Measurements from ENCODE around the gene TRIM66.

TRIM66 gene

DNA sequence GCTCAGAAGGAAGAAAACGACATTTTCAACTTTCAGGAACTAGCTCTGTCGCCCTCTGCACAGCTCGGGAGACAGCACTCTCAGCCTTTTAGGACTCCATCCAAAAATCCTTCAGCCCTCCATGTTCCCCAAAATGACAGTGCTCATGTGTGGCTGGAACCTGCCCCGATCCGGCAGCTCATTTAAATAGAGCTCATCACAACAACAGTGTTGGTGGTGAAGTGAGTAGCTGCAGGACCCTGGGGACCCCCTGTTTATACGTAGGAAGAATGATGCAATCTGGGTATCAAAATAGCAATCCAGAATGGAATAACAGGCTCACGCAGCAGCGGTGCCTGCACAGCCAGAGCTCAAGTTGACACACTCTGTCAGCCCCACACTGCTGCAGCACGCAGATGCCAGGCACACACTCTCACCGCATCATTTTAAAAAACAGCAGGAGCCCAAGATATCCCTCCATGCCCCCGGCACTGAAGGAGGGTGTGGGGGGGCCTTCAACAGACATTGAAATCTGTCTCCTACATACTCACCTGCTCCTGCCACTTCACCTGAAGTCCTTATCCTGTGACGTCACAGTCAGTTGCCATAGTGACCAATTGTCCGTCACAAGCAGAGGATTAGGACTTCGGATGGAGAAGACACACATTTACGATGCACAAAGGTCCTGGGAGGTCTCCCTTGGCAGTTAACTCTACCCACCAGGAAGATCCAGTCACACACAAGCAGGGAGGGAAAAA, 24.0 kb downstream of the TRIM66 start:
- DNase-seq (ENCODE audit: low read depth), result no peak

DNA sequence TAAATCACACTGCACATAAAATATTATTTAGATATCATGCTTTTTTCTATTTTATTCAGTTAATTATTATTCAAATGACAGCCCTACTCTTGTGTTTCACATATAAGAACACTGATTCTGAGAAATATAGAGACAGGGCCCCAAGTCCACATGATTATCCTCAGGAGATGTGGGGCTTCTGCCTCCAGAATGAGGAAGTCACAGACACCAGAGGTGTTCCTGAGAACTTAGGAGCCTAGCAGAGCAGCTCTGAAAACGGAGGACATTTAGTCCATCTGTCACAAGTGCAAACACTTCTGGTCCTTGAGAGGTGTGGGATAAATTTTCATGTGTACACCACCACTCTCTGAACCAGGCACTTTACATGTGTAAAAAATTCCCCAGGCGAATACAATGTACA, 26.2 kb downstream of the TRIM66 start:
- DNase-seq (ENCODE audit: low read depth), result no peak

DNA sequence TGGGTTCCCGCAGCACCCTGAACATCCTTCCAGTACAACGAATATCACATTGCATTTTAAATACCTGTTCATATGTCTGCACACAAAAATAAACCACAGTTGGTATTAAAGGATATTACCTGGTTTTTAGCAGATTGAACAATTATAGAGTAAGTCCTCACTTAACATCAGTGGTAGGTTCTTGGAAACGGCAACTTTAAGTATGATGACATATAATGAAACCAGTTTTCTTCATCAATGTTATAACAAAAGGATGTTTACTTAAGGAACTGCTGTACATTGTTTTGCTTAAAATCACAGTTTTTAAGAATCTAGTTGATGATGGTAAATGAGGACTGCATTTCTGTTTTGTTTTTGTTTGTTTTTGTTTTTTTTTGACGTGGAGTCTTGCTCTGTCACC, 28.0 kb downstream of the TRIM66 start:
- no peak for DNase-seq (ENCODE audit: low read depth)

DNA sequence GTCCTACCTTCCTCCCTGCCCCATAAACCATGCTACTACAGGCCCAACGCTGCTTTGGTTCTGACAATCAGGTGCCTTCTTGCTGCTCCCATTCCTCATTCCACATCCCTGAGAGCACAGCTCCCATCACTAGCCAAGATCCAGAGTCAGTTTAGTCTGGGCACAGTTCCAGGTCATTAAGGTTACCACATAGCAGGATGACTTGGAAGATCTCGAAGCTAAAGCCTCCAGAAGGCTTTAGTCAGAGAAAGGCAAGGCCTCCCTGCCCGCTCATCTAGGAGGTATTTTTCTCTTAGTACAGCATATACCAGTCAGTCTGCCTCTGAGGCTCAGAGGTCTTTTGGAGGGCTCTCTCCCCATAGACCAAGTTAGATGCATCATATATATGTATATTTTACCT, 30.3 kb downstream of the TRIM66 start:
- no peak for DNase-seq (ENCODE audit: low read depth)

DNA sequence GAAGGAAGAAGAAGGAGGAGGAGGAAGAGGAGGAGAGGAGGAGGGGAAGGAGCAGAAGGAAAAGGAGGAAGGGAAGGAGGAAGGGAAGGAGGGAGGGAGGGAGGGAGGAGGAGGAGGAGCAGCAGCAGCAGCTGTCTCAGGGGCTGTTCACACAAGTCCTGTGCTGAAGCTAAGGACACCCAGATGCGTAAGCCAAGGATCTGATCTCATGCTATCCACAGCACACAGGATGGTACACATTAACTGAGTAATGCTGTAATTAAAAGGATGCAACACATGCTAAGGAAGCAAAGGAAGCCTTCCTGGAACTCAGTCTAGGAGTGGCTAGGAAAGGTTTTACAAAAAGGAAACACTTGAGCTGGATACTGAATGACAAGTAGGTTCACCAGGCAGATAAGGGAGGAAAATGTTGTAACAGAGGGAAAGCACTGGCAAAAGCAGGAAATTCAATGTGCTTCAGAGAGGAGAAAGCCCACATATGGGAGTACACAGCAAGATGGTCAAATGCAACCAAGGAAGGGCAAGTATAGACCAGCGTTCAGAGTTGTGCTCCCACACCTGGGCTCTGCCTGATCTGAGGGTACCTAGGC, 32.0 kb downstream of the TRIM66 start:
- no peak for DNase-seq (ENCODE audit: low read depth)

DNA sequence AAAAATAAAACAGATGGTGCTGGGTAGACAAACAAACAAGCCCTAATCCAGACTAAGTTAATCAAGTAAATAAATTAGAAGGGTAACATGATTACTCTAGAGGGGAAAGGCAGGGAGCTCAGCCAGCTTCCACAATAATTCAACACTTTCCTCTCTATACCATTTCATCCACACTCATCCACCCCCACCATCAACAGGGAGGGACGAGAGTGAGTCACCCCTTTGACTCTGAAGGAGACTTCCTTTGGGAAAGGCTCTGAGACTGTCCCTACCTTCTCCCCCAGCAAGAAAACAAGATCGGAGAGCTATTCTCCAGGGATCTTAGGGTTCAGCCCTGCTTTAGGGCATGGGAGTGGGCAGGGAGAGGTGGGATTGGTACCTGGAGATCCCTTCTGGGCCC, 33.1 kb downstream of the TRIM66 start:
- no peak for DNase-seq (ENCODE audit: low read depth)

DNA sequence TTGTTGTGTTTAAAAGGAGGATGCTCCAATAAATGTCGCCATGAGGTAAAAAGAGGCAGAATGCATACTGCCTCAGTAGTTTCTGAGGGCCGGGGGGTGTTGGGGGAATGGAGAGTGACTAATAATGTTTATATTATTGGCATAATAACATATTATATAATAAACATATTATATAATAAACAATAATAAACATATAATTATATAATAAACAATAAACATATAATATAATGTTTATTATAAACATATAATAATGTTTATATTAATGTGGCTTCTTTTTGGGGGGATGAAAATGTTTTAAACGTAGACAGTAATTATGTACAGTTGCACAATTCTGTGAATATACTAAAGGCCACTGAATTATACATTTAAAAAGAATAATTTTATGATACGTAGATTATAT, 35.6 kb downstream of the TRIM66 start:
- DNase-seq (ENCODE audit: low read depth), result no peak

DNA sequence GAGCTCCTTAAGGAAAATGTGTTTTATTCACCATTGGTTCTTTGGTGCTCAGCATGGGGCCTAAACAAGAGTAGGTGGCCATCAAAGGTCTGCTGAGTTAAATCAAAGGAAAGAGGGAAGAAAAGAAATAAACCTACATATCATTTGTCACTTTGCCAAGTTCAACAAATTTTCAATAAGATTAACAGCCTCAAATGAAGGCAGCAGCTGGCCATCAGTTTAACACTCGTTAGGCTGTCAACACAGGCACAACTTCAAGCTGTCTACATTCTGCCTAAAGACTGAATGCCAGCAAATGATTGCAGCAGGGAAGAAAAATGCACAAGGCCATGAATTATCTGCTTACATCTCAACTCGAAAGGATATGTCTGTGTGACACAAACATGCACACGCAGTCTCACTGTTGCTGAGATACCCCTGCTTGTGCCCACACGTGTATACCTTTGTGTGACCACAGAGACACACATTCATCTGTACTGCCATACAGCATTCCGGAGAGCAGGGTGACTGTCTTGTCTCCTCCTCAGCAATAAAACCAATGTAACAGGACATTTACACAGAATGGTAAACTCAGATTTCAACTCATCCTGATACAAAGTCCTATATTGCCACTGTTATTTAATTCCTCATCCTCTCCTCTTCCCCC, 40.1 kb downstream of the TRIM66 start:
- no peak for DNase-seq (ENCODE audit: low read depth)

DNA sequence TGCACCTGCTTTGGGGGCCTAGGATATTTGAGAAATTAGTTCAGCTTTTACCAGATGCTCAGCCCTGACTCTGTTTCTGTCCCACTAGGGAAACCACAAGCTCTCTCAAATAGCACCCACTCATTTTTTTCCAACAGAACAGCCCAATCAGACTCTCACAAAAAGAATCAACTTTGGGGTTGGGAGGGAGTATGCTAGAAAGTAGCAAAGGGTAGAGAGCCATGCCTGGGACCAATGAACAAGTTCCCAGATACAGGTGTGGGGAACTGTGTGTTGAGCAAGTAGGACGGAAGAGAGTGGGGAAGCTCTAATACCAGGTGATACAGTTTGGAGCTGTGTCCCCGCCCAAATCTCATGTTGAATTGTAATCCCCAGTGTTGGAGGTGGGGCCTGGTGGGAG, 41.1 kb downstream of the TRIM66 start:
- no peak for DNase-seq (ENCODE audit: low read depth)

DNA sequence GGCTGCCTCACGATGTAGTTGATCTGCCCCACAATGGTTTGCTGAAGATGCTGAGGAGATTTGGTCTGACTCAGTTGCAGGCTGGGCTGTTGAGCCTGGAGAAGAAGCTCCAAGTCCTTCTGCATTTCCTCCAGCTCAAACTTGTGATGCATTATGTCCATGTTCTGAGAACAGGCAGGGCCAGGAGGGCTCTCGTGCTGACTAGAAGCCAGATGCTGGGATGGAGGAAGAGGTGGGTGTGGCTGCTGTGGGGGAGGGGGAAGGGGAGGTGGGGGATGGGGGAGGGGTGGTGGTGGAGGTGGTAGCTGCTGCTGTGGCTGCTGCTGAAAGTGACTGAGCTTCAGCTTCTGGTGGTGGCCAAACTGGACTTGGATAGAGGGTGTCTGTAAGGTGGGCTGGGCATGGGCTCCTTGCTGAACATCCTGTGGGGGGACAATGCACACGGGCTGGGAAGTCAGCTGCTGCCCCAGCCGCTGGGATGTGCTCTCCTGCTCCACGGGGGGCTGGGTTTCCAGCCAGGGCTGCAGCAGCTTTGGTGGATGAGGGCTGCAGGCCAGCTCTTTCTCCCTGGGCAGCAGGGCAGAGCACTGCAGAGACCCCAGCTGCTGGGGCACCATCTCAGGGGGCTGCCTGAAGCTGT, 42.1 kb downstream of the TRIM66 start:
- DNase-seq (ENCODE audit: low read depth), result no peak

DNA sequence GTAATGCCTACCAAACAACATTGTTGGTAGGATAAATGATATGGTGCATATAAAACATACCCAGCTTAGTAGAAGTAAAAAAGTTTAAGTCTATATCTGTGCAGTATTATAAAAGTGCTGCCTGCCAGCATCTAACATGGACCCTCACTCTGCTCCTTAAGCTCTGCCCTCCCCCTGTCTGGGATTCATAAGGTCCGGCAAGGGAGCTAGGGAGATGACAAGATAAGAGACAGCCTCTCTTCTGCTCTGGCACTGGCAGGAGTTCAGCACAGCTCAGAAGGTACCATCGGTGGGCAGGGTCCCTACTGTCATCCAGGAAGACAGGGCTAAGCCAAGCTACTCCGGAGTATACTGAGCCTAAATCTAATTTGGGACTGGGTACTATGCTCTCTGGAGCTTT, 42.8 kb downstream of the TRIM66 start:
- no peak for DNase-seq (ENCODE audit: low read depth)

DNA sequence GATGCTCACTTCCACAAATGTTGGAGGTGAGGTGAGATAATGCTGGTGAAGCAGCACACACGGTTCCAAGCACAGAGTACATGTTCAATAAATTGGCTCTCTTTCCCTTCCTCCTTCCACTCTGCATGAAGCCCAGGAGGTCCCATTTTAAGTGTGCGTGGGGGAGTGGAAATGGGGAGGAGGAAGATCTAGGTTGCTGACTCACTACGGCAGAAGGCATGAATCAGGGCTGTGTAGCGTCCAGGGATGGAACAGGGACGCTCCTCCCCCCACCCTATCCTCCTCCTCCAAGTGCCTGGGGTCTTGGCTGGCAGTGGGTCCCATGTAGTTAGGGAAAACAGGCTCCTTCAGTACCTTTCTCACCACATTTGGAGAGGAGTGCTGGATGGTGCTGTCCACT, 44.2 kb downstream of the TRIM66 start:
- DNase-seq (ENCODE audit: low read depth), result no peak

DNA sequence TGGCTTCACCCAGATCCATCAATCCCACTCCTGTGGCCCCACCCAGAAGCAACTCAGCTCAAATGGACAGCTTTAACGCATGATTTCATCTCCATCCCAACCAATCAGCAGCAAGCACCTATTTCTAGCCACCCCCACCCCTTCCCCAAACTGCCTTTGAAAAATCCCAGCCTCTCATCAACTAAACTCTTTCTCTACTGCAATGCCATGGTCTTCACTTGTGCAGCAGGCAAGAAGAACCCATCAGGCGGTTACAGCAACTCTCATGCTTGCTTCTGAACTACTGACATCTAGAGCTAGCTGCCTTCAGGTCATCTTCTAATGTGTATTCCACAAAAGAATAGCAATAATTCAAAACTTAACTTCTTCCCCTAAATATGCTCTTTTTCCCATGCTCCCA, 46.3 kb downstream of the TRIM66 start:
- DNase-seq (ENCODE audit: low read depth), result no peak

DNA sequence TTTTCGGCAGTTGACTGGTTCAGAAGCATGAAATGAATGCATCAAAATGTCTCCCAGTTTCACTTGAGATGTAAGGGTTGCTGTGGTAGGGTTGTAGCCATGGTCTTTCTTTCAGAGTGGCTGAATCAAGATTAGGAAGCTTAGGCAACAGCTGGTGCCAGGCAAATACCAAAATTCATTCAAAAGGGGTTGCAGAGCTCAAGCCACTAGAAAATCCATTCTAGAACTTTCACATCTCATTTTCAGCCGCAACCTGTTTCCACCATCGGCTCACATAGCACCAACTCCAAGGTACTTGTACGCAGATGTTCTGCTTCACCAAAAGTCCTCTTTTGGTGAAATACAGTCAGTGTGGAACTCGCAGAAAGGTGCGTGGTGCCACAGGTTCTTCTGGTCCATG, 48.0 kb downstream of the TRIM66 start:
- DNase-seq (ENCODE audit: low read depth), result no peak

DNA sequence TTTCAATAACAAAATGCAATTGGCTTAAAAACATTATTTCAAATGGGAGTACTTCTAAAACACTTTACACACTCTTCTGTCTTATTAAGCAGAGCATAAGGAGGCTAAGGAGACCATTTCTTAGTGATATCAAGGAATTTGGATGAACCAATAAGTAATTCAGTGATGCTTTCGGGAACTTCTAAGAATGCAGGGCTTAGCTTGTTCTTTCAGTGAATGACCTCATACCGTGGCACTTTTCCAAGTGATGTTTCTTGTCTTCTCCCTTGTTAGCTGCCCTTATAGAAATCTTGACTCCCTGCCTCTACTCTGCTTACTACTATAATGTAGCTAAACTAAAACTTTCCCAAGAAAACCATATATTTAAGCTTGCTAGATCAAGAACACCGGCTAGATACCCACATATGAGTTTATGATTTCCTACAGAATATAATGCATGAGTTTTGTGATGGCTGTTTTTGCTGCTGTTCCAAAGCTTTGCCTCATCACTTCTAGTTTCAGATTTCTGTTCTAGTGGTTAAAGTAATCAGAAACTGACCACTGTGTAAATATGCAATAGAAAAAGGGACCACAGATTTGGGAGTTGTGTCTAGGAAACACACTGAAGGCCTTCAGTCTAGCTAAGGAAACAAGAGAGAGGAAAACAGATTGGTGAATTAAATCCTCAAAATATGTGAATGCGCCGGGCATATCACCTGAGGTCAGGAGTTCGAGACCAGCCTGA, 50.9 kb downstream of the TRIM66 start:
- no peak for DNase-seq (ENCODE audit: low read depth)

DNA sequence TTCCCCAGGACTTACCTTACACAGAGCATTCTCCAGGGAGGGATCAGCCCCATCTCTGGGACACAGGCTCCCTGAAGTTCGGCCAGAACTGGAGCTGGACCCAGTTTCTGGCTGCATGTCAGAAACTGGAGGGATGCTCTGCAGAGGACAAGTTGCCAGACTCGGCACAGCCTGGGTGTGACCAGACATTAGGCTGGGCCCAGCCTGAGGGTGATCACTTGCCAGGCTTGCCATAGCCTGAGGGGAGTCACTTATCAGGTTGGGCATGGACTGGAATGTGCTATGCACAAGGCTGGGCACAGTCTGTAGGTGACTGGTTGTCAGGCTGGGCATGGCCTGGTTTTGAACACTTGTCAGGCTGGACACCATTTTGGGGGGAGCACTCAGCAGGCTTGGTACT, 57.8 kb downstream of the TRIM66 start:
- DNase-seq (ENCODE audit: low read depth), result no peak

DNA sequence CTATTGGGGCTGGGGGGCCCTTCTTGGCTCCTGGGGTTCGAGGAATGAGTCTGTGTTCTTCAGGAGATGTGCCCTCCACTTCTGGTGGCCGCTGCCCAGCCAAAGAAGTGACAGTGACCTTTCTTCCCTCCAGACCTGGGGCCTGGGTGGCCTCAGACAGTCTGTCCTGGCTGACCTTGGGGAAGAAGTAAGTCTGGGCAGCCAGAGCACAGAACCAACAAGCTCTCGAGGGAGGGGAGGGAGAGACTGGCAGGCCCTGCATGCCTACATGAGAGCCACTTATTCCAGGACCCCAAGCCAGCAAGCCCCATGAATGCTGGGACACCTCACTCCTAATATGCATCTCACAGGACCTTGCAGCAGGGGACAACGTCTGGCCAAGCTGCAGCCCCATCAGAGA, 61.3 kb downstream of the TRIM66 start:
- no peak for DNase-seq (ENCODE audit: low read depth)

DNA sequence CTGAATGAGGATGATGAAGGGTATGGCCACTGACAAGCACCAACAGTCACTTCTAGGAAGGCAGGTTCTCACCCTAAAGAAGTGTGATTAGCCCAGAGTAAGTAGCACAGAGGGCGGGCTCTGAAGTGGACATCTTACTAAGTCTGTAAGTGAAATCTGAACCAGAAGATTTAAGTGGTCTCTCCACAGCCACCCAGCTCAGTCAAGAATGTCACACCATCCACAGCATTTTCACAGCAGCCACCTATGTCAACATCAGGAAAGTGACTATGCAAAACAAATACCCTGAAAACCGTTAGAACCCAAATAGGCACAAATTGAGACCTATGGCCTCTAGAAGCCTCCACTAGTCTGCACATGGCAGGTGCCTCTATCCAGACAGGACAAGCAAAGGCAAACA, 65.4 kb downstream of the TRIM66 start:
- no peak for DNase-seq (ENCODE audit: low read depth)

DNA sequence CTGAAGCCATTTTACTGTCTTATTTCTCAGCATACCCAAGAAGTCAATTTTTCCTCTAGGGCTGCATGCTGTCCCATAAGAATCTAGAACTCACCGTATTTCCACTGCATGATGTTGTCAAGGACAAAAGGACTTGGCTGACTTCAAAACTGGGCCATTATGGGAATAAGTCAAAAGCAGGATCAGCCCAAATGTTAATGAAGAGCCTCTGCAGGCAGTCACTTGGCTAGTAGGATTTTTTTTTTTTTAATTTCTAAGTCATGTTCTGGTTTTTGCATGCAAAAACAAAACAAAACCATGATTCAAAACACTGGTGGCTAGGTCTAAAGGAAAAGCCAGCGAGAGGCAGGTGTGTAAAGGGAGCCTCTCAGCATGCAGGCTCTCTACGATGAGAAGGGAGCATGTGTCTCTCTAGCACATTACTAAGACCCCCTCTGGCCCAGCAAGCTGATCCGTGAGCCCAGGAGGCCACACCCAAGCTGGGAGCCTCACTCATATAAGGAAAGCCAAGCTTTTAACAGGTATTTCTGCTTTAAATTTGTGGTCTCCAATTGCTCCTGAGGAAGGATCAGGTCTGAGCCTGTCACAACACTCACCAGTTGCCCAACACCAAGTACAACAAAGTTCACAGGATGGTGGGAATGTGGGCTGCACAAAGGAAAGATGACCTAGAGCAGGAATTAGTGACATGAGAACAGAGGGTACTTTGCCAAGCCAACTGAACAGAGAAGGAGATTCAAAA, 67.0 kb downstream of the TRIM66 start:
- DNase-seq (ENCODE audit: low read depth), result no peak

DNA sequence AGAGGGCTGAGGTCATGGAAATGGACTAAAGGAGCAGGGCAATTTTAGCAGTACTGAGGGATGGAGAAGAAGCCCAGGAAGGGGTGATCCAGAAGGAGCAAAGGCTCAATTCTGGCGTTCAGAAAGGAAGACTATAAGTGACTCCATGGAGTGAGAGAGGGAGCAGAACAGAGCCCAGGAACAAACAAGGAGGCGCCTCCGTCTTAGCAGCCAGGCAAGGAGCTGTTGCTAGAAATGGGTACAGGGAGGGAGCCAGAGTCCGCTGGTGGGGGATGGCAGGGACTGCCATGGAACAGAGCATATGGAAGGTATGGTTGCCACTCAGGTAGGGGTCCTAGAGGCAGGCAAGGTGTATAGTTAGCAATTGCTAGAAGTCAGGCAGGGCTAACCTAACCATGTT, 68.0 kb downstream of the TRIM66 start:
- DNase-seq (ENCODE audit: low read depth), result no peak

DNA sequence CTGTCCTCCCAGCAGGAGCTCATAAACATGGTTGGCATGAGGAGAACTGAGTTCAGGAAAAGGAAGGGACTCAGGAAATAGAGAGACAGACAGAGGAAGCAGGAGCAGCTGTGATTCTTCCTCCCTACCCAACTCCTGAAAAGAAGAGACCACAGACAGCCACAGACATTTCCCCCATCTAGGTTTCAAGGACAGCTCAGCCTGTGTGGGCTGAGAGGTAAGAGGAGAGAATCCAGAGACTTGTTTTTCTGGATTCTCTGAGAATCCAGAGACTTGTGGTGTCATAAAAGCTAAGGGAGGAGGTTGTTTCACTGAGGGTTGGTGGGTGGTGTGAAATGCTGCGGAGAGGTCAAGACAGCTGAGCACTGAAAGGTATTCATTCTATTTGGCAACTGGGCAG, 69.4 kb downstream of the TRIM66 start:
- no peak for DNase-seq (ENCODE audit: low read depth)

DNA sequence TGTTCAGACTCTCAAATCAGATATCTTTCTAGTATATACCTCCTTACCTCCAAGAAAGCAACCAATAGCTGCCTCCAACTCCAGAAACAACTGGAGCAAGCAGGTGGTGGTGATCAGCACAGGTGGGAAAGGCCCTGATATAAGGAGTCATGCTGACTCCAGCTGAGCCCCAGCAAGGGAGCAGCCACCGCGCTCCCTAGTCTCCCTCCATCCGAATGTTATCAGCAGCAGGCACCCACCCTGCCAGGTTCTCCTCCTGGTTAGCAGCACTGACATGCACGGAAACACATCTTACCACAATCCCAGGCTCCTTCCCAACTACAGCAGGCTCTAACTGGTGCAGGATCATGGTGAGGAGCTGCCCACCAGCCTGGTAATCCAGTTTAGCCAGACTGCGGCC, 69.9 kb downstream of the TRIM66 start:
- DNase-seq (ENCODE audit: low read depth), result no peak
